Measurements from ENCODE around the gene SCGB1D4. TPM values are rescaled to one million over a fixed set of nuclear protein-coding genes. Genes with fewer than 3 reads are reported as not detected.
"Not testable (repeated sequence)": the region's sequence is repeated elsewhere in the genome, so short reads cannot be mapped to it uniquely, and the experiment has no call there.

Gene SCGB1D4
- total RNA-seq, 2 donors from 2014 or later, result not detected

DNA sequence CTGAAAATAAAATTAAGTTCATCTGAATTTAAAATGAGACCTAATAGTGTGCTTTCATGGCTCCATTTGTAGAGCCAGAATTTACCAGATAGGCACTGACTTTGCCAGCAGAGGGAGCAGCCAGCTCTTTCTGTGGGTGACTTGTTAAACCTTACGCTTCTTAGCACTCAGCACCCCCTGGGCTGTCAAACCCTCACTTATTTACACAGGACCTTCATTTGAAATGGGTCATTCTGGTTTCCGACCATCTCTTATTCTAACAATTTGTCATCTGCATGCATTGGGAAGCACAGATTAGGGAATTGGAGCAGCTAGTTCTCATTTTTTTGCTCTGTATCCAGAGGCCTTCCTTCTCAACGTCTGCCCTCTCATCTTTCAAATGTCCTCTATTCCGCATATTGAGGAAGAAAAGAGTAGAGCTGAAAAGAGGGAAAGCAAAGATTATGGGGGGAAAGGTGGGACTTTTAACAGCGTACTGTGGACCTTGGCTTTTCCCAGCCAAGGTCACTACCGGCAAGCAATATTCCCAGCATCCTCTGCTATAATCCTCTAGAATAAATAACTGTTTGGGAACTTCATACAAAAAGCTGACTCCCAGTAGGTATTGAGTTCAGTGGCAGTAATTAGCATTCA, 41.5 kb upstream of the SCGB1D4 start:
- peak; percentile 61 for DNase-seq (ENCODE audit: low spot score)
- no peaks in the 10 kb centered on the region for H3K9me3 ChIP-seq
- peaks cover 3% of the 10 kb centered on the region for H3K4me1 ChIP-seq (replicated peaks)
- TF ChIP-seq POLR2A (IDR thresholded peaks at IDR 0.05) (no peak), POLR2AphosphoS5 (IDR thresholded peaks at IDR 0.05) (no peak)
- TF ChIP-seq, protein P1, sequence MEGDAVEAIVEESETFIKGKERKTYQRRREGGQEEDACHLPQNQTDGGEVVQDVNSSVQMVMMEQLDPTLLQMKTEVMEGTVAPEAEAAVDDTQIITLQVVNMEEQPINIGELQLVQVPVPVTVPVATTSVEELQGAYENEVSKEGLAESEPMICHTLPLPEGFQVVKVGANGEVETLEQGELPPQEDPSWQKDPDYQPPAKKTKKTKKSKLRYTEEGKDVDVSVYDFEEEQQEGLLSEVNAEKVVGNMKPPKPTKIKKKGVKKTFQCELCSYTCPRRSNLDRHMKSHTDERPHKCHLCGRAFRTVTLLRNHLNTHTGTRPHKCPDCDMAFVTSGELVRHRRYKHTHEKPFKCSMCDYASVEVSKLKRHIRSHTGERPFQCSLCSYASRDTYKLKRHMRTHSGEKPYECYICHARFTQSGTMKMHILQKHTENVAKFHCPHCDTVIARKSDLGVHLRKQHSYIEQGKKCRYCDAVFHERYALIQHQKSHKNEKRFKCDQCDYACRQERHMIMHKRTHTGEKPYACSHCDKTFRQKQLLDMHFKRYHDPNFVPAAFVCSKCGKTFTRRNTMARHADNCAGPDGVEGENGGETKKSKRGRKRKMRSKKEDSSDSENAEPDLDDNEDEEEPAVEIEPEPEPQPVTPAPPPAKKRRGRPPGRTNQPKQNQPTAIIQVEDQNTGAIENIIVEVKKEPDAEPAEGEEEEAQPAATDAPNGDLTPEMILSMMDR (IDR thresholded peaks at IDR 0.05), result peak in 3 of 4 experiments; percentile 66 to 84 (median 68)
- WGBS, result 55% methylated on average over 6 of the region's 6 CpGs
- H3K4me3 ChIP-seq, result no peak overlapping the region
- peak overlapping the region in 1 of 2 donors; percentile 76 for H3K27ac ChIP-seq
- H3K36me3 ChIP-seq, result no peaks in the 10 kb centered on the region
- no peaks in the 10 kb centered on the region for H3K27me3 ChIP-seq (replicated peaks; ENCODE audit: insufficient read depth)
- intact Hi-C loops (cut with DNase I), result no loop called here

- Histone ChIP-seq H3K27me3 (replicated peaks; ENCODE audit: insufficient read depth) (no peaks in the 10 kb centered on the region), H3K36me3 (no peaks in the 10 kb centered on the region), H3K4me3 (peak overlapping the region; percentile 59 to 61), H3K4me1 (replicated peaks) (peaks cover 3% of the 10 kb centered on the region), H3K9me3 (no peaks in the 10 kb centered on the region), H3K27ac (peak overlapping the region; percentile 63 to 67)
- intact Hi-C loops (cut with DNase I), result loop anchor here (5.0 kb wide), 1 partner anchor 34 kb away; no protein-coding TSS in a partner anchor
- TF ChIP-seq, protein P1 (IDR thresholded peaks at IDR 0.05), result no peak
- TF ChIP-seq POLR2AphosphoS5 (IDR thresholded peaks at IDR 0.05) (no peak), POLR2A (IDR thresholded peaks at IDR 0.05) (no peak)
- DNase-seq (ENCODE audit: low spot score), result no peak
- WGBS, result 53% methylated on average over 1 of the region's 1 CpG
Measured at GRCh38 chr11:62338218-62338617, 39.3 kb upstream of the SCGB1D4 start.

DNA sequence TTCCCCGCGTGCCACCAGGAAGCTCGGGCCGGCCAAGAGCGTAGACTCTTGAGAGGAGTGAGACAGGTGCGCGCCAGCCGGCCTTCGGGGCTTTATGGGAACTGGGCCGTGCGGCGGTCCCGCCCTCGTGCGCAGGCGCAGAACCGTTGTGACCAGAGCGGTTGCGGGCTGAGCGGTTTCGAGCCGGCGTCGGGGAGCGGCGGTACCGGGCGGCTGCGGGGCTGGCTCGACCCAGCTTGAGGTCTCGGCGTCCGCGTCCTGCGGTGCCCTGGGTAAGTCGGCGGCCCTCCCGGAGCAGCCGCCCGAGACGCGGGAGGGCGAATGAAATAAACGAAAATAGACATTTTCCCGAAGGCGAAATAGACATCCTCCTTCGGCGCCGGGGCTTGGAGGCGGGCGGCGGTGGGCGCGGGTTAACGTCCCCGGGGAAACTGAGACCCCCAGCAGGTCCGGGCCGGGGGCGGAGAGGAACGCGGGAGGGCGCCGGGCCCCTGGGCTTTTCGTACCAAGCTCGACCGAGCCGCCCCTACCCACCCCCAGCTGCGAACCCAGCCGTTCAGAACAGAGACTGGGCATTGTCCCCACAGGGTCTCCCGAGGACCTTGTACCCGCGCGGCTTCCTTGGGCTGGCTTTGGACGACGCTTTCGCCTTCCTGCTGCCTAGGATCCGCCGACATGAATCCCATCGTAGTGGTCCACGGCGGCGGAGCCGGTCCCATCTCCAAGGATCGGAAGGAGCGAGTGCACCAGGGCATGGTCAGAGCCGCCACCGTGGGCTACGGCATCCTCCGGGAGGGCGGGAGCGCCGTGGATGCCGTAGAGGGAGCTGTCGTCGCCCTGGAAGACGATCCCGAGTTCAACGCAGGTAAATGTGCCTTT, 38.7 kb upstream of the SCGB1D4 start, which contains the start of gene ASRGL1:
Gene ASRGL1 (plus strand): TSS at position 146 of the 879 bp plus-strand sequence. CDS start 530 bp downstream, at position 676.
- peak within 1 kb of the TSS; percentile 63 to 67 for H3K27ac ChIP-seq
- peaks cover 3% of the 10 kb centered on the region for H3K4me1 ChIP-seq (replicated peaks)
- H3K36me3 ChIP-seq, result no peaks in the 10 kb centered on the region
- TF ChIP-seq POLR2A (IDR thresholded peaks at IDR 0.05) (peak; percentile 50), POLR2AphosphoS5 (IDR thresholded peaks at IDR 0.05) (peak; percentile 82)
- TF ChIP-seq, protein P1 (IDR thresholded peaks at IDR 0.05), result peak in 1 of 4 experiments; percentile 19
- no peaks in the 10 kb centered on the region for H3K9me3 ChIP-seq
- intact Hi-C loops (cut with DNase I), result loop anchor here (5.0 kb wide), 1 partner anchor 35 kb away; no protein-coding TSS in a partner anchor
- peak within 1 kb of the TSS; percentile 59 to 61 for H3K4me3 ChIP-seq
- no peaks in the 10 kb centered on the region for H3K27me3 ChIP-seq (replicated peaks; ENCODE audit: insufficient read depth)
- DNase-seq (ENCODE audit: low spot score), result peak; percentile 80
- under 1% methylated on average over 56 of the region's 98 CpGs for WGBS

DNA sequence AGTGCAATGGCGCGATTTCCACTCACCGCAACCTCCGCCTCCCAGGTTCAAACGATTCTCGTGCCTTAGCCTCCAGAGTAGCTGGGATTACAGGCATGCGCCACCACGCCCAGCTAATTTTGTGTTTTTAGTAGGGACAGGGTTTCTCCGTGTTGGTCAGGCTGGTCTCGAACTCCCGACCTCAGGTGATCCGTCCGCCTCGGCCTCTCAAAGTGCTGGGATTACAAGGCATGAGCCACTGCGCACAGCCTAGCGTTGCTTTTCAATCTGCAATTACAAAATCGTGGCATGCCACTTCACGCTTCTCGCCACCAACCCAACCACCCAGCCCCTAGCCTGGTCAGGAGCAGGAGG, 38.1 kb upstream of the SCGB1D4 start:
- H3K9me3 ChIP-seq; H3K27me3 ChIP-seq (replicated peaks; ENCODE audit: insufficient read depth); DNase-seq (ENCODE audit: low spot score); H3K36me3 ChIP-seq; H3K4me1 ChIP-seq (replicated peaks): not testable (repeated sequence)
- peak overlapping the region; percentile 63 to 67 for H3K27ac ChIP-seq
- H3K4me3 ChIP-seq, result peak overlapping the region; percentile 59 to 61
- WGBS, result 65% methylated on average over 19 of the region's 19 CpGs
- intact Hi-C loops (cut with DNase I), result loop anchor here (5.0 kb wide), 1 partner anchor 35 kb away; no protein-coding TSS in a partner anchor

GRCh38 chr11:62333768-62334167, 34.9 kb upstream of the SCGB1D4 start:
- Histone ChIP-seq H3K4me1 (replicated peaks) (no peaks in the 10 kb centered on the region), H3K9me3 (no peaks in the 10 kb centered on the region), H3K27ac (no peak overlapping the region), H3K4me3 (no peak overlapping the region), H3K36me3 (no peaks in the 10 kb centered on the region), H3K27me3 (replicated peaks; ENCODE audit: insufficient read depth) (no peaks in the 10 kb centered on the region)
- 75% methylated on average over 5 of the region's 5 CpGs for WGBS
- DNase-seq (ENCODE audit: low spot score), result no peak
- no peak for TF ChIP-seq POLR2AphosphoS5 (IDR thresholded peaks at IDR 0.05)
- no peak for TF ChIP-seq POLR2A (IDR thresholded peaks at IDR 0.05)
- TF ChIP-seq, protein P1 (IDR thresholded peaks at IDR 0.05), result no peak
- intact Hi-C loops (cut with DNase I), result no loop called here

DNA sequence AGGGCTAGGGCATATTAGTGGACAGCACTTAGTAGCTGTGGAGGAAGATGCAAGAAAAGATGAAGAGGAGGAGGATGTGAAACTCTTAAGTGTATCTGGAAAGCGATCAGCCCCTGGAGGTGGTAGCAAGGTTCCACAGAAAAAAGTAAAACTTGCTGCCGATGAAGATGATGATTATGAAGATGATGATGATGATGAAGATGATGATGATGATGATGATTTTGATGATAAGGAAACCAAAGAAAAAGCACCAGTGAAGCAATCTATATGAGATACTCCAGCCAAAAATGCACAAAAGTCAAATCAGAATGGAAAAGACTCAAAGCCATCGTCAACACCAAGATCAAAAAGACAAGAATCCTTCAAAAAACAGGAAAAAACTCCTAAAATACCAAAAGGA, 32.4 kb upstream of the SCGB1D4 start:
- WGBS, result 90% methylated on average over 3 of the region's 3 CpGs
- intact Hi-C loops (cut with DNase I); H3K27me3 ChIP-seq (replicated peaks; ENCODE audit: insufficient read depth): not testable (repeated sequence)

GRCh38 chr11:62327541-62327940, 28.7 kb upstream of the SCGB1D4 start:
- H3K4me3 ChIP-seq; H3K36me3 ChIP-seq; intact Hi-C loops (cut with DNase I); DNase-seq (ENCODE audit: low spot score); H3K4me1 ChIP-seq (replicated peaks); H3K9me3 ChIP-seq; H3K27me3 ChIP-seq (replicated peaks; ENCODE audit: insufficient read depth); H3K27ac ChIP-seq: not testable (repeated sequence)
- 96% methylated on average over 14 of the region's 14 CpGs for WGBS

More for the DNA sequence above, 32.4 kb upstream of the SCGB1D4 start:
- DNase-seq (ENCODE audit: low spot score); H3K4me1 ChIP-seq (replicated peaks); H3K36me3 ChIP-seq; H3K4me3 ChIP-seq; H3K27ac ChIP-seq; H3K9me3 ChIP-seq: not testable (repeated sequence)
